Stomach (tissue), 19 donors: ENCODE results near the gene KASH5. TPM values are rescaled to one million over a fixed set of nuclear protein-coding genes. Genes with fewer than 3 reads are reported as not detected.

Source experiments
- DNase-seq, 2 donors: peaks; one replicate each; pipeline versions ENCODE4 v3.0.0 to v3.0.0-alpha.2; 2013 to 2019
- H3K27ac ChIP-seq, 5 donors: fragments of 200-600 bp in 4 of 5; sonication (generic) in 4 of 5; one replicate each; pipeline ENCODE4 v1.5.1; 2013 to 2019; ENCODE audit warnings: mild to moderate bottlenecking in 1 of 5, moderate library complexity in 1 of 5
- H3K27me3 ChIP-seq, 3 donors: fragments of 200-600 bp; sonication (generic); one replicate each; pipeline ENCODE4 v1.5.1; 2017 to 2019; ENCODE audit warnings: mixed run types in 1 of 3
- H3K36me3 ChIP-seq, 4 donors: fragments of 200-600 bp; sonication (generic); 1 replicate in 3 of 4; 2 replicates in 1 of 4; pipeline ENCODE4 v1.5.1; 2016 to 2019
- H3K4me1 ChIP-seq, 4 donors: fragments of 200-600 bp; sonication (generic); one replicate each; pipeline ENCODE4 v1.5.1; 2016 to 2019
- H3K4me3 ChIP-seq, 4 donors: fragments of 200-600 bp; sonication (generic) in 3 of 4; one replicate each; pipeline ENCODE4 v1.5.1; 2016 to 2019; ENCODE audit warnings: mild to moderate bottlenecking in 1 of 4
- H3K9me3 ChIP-seq, 4 donors: fragments of 200-600 bp; sonication (generic); one replicate each; pipeline ENCODE4 v1.5.1; 2016 to 2019
- CTCF ChIP-seq, 7 experiments: fragments of 450-650 bp in 4 of 7; fragments of 200-600 bp in 3 of 7; sonication (generic) in 3 of 7; IDR thresholded peaks; one replicate each; pipeline ENCODE4 v1.5.1; 2016 to 2019; ENCODE audit warnings: antibody characterized with exemption in 7 of 7, control low read depth in 2 of 7, mild to moderate bottlenecking in 1 of 7
- EP300 ChIP-seq: sonication (generic); formaldehyde crosslinking; IDR thresholded peaks from one replicate; pipeline ENCODE4 v1.6.1; 2017; ENCODE audit warnings: antibody characterized with exemption
- POLR2A ChIP-seq, 4 donors: fragments of 450-650 bp; IDR thresholded peaks; one replicate each; pipeline ENCODE4 v1.6.1; 2016; ENCODE audit warnings: antibody characterized with exemption in 4 of 4, control low read depth in 2 of 4, mild to moderate bottlenecking in 1 of 4, moderate library complexity in 1 of 4
- POLR2AphosphoS5 ChIP-seq, 3 donors: sonication (generic); formaldehyde crosslinking; IDR thresholded peaks; one replicate each; pipeline ENCODE4 v1.6.1; 2016; ENCODE audit warnings: antibody characterized with exemption in 3 of 3
- WGBS, 5 donors: extraction: QIAGEN DNeasy Blood & Tissue Kit in 3 of 5; methylation state at CpG; one replicate each; pipeline versions ENCODE4 v1.1.5 to v1.1.7; 2013 to 2018; 5-methylcytosine and 5-hydroxymethylcytosine counted together
- intact Hi-C: fragments of 100-400 bp; cut with DNase I; formaldehyde crosslinking; loops from one replicate; pipeline ENCODE4 v1.15.1; 2023; ENCODE audit warnings: low total_unique reads
- long read RNA-seq, 10 donors: transcript quantifications; one replicate each; lab custom pipeline, GENCODE V29; 2026
- polyA plus RNA-seq, 3 donors: library from polyadenylated mRNA; stranded (reverse); fragments of 200-250 nt; gene quantifications; one replicate each; pipeline ENCODE4 v1.2.3, GENCODE V29; 2013
- total RNA-seq, 5 donors: library from RNA; depleted of rRNA; stranded (reverse); fragments of >200 nt; gene quantifications; one replicate each; pipeline versions ENCODE4 v1.1.0 to v1.2.3, GENCODE V29; 2014 to 2016
- donor health status: healthy with polysubstance abuse.
- donor health status: Bipolar disorder and iron deficiency.
- donor health status: healthy.

Gene KASH5
- total RNA-seq (under 1 TPM in 1 of 5 donors, not detected in 4; 0.37 TPM), polyA plus RNA-seq (under 1 TPM in 1 of 3 donors, not detected in 2; 0.20 TPM)
- long read RNA-seq, donor 1 = 0 reads
- long read RNA-seq, donor 2 = 0 reads
- long read RNA-seq, donor 3 = 0 reads
- long read RNA-seq, donor 4 = 0 reads
- long read RNA-seq, donor 5 = 0 reads
- long read RNA-seq, donor 6 = 0 reads
- long read RNA-seq, donor 7 = 0 reads
- long read RNA-seq, donor 8 = 0 reads
- long read RNA-seq, donor 9 = 0 reads
- long read RNA-seq, donor 10 = 0 reads

- Histone ChIP-seq H3K27me3 (peaks cover 0 to 49% (median 3%) of the 10 kb centered on the region in 3 donors), H3K9me3 (peaks cover 0 to 2% (median 1%) of the 10 kb centered on the region in 4 donors), H3K4me1 (peaks cover 0 to 13% (median 1%) of the 10 kb centered on the region in 4 donors), H3K27ac (no peak within 1 kb of the TSS), H3K4me3 (peak within 1 kb of the TSS in 3 of 4 donors; percentile 11 to 23 (median 17)), H3K36me3 (no peaks in the 10 kb centered on the region)
- DNase-seq = peak; percentile 82 to 83
- TF ChIP-seq EP300 = no peak
- TF ChIP-seq POLR2AphosphoS5 (IDR thresholded peaks at IDR 0.05) = peak in 1 of 3 donors; percentile 42
- TF ChIP-seq CTCF (IDR thresholded peaks at IDR 0.05) = no peak
- intact Hi-C loops = no loop called here
- WGBS, 5 donors = 34 to 56% (median 51%) methylated on average over 40 of the region's 40 CpGs
These were observed at the start of gene KASH5 for GRCh38 chr19:49387936-49388372. KASH5 (plus strand) TSS chr19:49388249; CDS start chr19:49390884, 2,635 bp downstream.

- peak overlapping the region; percentile 82 to 96 (median 93) for H3K27ac ChIP-seq
- peak overlapping the region; percentile 40 to 56 (median 43) for H3K4me3 ChIP-seq
- 13 to 28% (median 16%) methylated on average over 30 of the region's 30 CpGs for WGBS, 5 donors
These were observed 49.3 kb upstream of the KASH5 start for GRCh38 chr19:49338691-49339300.

GRCh38 chr19:49339301-49340068 lies 48.6 kb upstream of the KASH5 start:
- Histone ChIP-seq H3K9me3 (no peaks in the 10 kb centered on the region), H3K4me3 (peak overlapping the region; percentile 40 to 56 (median 43)), H3K27me3 (no peaks in the 10 kb centered on the region), H3K4me1 (peaks cover 34 to 57% (median 36%) of the 10 kb centered on the region in 4 donors), H3K27ac (peak overlapping the region; percentile 82 to 96 (median 93)), H3K36me3 (peaks cover 24 to 41% (median 38%) of the 10 kb centered on the region in 4 donors)
- WGBS, 5 donors = 12 to 43% (median 20%) methylated on average over 22 to 47 of the region's 47 CpGs
- intact Hi-C loops = no loop called here
- DNase-seq = peak; percentile 87 to 97
- TF ChIP-seq POLR2AphosphoS5 (IDR thresholded peaks at IDR 0.05) (peak; percentile 49 to 92 (median 81)), CTCF (IDR thresholded peaks at IDR 0.05) (no peak)

More at GRCh38 chr19:49338691-49339300, 49.3 kb upstream of the KASH5 start:
- TF ChIP-seq POLR2A (IDR thresholded peaks at IDR 0.05) (no peak), EP300 (no peak), CTCF (IDR thresholded peaks at IDR 0.05) (no peak), POLR2AphosphoS5 (IDR thresholded peaks at IDR 0.05) (no peak)
- Histone ChIP-seq H3K27me3 (no peaks in the 10 kb centered on the region), H3K4me1 (peaks cover 34 to 64% (median 36%) of the 10 kb centered on the region in 4 donors), H3K36me3 (peaks cover 21 to 34% (median 31%) of the 10 kb centered on the region in 4 donors), H3K9me3 (no peaks in the 10 kb centered on the region)
- intact Hi-C loops = no loop called here
- DNase-seq = peak; percentile 94 to 96
